Measurements from ENCODE around the gene TBC1D5. TPM values are rescaled to one million over a fixed set of nuclear protein-coding genes. Genes with fewer than 3 reads are reported as not detected.

Gene TBC1D5
- total RNA-seq, 1 donor from 2014 or later = 67.7 TPM

GRCh38 chr3:17187589-17188184 lies 554.7 kb downstream of the TBC1D5 start:
- no peak for DNase-seq (ENCODE audit: low read depth, low spot score)

DNA sequence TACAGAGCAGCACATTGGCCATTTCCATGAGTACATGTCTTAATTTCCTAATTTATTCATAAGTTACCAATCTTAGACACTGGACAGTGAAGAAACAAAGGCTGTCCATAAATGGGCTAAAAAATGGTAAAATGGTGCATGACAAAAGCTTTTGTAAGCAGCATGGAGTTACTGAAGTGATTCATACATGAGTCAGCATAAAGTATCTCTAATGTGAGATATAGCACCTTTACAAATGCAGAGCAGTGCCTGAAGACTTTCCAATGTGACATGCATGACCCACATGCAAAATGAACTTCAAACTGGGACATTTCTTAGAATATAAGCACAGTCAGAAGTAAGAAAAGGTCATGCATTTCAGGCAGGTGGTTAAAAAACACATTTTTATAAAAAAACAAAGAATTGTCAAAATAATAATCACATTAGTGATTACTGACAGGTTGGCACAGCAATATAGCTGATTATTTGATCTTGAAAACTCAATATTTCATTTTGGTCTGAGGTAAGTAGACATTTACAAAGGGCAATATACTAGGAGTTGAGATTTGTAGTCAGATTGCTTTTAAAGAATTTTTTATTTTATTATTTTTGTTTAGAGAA lies 558.4 kb downstream of the TBC1D5 start:
- DNase-seq (ENCODE audit: low read depth, low spot score) = no peak

DNA sequence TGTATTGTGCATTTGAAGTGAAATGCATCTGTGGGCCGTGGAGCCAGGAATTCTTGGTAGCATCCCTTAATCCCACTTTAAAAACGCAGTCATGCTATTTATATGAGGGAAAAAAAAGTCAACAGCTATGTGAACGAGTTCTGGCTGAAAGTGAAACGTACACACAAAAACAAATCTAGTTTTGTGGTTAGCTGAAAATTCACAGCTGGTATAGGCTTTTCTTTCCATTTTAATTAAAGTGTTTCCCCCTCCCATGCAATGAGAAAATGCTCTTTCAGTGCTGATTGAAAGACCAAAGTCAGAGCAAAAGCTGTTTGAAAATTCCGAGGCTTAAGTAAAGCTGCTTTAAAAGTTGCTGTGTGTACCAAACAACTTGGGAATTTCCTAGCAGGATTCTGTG lies 560.3 kb downstream of the TBC1D5 start:
- DNase-seq (ENCODE audit: low read depth, low spot score) = no peak

DNA sequence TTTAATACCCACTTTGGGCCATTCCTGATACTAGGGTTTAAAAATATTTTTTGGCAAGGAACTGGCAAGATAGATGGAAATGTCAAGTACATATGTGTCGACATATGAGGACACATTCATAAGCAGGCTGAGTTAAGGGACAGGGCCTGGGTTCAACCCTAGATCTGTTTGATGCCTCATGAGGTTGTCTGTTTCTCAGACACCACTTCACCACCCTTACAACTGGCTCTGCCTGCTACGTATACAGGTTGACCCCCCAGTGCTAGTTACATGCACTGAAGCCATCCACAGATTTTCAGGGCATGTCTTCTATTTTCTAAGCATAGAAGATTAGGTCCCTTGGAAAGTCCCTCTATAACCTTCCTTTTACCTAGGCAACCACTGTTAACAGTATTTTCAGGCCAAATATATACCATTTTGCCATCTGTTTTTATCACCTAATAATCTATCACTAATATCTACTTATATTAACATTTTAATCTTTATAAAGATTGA lies 561.0 kb downstream of the TBC1D5 start:
- DNase-seq (ENCODE audit: low read depth, low spot score) = no peak

DNA sequence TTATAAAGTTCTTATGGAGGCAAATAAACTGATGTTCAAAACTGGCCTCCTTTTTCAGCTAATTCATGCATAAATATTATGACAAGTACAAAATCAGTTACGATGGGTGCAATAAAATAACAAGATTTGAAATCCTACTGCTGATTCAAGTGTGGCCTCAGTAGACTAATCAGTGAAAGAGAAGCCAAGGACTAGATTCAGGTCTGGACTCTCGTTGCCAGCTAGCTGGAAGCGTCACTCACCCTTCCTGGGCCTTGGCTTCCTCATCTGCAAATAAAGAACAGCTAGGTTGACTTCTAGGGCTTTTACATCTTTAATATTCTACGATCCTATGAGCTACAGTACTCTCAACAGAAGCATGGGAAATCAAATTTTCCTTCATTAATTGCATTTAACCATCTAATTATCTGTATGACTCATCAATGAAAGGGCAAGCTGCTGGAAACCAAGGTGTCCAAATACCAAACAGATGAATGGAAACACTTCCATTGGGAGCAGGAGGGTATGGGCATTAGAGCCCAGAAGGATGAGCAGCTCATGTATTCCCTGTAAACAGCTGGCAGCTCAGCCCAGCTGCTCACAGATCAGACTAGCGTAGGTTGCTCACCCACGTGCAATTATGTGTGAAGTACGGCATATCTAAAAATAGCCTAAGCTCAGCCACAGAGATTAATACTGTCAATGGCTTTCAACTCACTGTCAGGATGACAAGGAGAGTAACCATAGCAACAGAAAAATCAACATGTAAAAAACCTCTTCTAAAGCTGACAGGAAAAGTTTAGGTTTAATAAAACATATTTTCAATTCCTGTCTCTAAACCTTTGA lies 562.8 kb downstream of the TBC1D5 start:
- no peak for DNase-seq (ENCODE audit: low read depth, low spot score)

DNA sequence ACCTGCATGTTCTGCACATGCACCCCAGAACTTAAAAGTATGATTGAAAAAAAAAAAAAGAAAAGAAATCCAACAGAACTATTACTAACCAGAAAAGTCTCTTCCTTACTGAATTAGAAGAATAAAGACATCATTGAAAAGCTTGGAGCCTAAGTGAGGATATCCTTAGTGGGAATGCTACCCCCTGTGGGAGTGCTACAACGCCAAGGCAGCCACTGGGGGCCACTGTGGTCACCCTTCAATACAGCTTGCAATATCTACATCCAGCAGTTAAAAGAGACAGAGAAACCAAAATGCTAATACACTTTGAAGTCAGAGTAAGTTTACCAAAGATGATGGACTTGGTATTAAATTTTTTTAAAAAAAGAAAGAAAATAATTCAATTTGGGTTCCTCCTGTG lies 565.7 kb downstream of the TBC1D5 start:
- no peak for DNase-seq (ENCODE audit: low read depth, low spot score)

DNA sequence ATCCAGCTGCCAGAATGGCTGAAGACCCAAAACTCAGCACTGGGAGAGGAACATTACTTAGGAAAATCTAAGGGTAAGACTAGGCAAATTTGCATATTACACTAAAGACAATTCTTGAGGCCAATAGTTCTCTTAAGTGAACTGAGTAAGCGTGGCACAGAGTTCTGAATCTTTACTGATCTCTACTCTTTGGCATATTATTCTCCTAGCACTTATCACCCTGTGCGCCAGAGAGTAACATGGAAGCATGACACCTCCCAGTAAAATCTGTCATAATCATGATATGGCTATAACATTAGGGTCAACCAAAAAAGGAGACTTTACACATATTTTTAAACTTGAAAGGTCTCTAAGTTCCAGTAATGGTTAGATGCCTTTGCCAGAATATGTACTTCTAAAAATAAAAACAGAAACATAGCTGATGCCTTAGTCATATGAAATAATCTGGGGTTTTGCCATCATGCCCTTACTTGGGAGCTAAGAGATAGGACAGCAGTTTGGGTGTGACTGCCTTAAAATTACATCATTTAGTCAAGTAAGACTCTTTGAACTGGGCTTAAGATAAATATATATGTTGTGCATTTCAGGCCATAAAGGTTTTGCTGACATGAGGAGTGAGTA lies 567.1 kb downstream of the TBC1D5 start:
- DNase-seq (ENCODE audit: low read depth, low spot score) = no peak

DNA sequence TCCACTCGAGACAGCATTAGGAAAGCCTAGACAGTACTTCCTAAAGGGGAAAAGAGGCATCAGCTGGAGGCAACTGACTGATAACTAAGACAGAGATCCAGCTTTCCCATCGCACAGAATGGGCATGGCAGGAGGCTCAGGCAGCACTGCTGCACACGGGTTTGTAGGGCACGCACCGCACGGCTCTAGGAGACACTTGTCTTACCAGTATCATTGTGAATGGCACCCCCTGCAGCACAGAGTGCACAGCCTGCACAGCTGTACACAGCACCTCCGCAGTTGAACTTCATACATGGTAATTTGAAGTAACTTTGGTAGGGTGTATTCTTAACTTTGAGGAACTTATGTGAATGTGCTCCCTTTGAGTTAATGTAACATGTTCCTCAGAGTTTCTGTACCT lies 576.1 kb downstream of the TBC1D5 start:
- DNase-seq (ENCODE audit: low read depth, low spot score) = no peak

- no peak for DNase-seq (ENCODE audit: low read depth, low spot score)
Observed at GRCh38 chr3:17162116-17162515, 580.3 kb downstream of the TBC1D5 start.

- no peak for DNase-seq (ENCODE audit: low read depth, low spot score)
Observed at GRCh38 chr3:17160597-17160996, 581.8 kb downstream of the TBC1D5 start.

- no peak for DNase-seq (ENCODE audit: low read depth, low spot score)
Observed at GRCh38 chr3:17158941-17159682, 583.3 kb downstream of the TBC1D5 start.

- DNase-seq (ENCODE audit: low read depth, low spot score) = no peak
Observed at GRCh38 chr3:17157713-17158112, 584.7 kb downstream of the TBC1D5 start.

DNA sequence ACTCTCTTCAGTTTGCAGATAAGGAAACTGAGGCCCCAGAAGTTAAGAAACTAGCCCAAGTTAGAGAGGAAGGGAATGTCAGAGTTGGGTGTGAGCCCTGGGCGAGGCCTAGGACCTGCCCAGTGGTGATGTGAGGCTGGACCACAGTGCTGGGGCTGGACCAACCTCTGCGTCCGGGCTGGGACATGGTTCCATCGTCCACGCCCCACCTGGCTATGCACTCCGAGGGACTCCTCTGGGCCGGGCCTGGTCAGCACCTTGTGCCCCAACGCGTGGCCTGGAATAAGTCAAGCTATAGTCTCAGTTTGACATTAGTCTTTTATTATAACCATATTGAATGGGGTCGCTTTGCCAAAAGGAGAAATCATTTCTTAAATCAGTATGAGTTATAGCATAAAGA lies 585.6 kb downstream of the TBC1D5 start:
- no peak for DNase-seq (ENCODE audit: low read depth, low spot score)

DNA sequence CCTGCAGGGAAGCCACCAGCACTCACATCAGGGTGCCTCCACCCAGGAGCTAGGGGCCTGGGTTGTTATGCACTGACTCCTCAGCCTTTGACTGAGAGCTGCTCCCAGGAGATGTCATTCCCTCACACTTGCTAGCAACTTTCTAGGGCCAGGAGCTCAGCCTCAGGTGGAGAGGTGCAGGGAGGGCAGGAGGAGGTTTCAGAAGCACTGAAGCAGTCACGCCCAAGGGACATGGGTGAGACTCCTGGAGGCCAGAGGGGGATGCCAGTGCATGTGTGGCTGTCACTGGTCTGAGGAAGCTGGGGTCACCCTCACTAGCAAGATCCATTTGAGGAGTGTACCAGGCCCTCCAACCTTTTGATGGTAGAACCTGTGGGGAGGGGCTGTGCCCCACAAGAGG lies 586.5 kb downstream of the TBC1D5 start:
- no peak for DNase-seq (ENCODE audit: low read depth, low spot score)

GRCh38 chr3:17154941-17155340 lies 587.5 kb downstream of the TBC1D5 start:
- DNase-seq (ENCODE audit: low read depth, low spot score) = no peak

- no peak for DNase-seq (ENCODE audit: low read depth, low spot score)
Observed at GRCh38 chr3:17154221-17154620, 588.2 kb downstream of the TBC1D5 start.

DNA sequence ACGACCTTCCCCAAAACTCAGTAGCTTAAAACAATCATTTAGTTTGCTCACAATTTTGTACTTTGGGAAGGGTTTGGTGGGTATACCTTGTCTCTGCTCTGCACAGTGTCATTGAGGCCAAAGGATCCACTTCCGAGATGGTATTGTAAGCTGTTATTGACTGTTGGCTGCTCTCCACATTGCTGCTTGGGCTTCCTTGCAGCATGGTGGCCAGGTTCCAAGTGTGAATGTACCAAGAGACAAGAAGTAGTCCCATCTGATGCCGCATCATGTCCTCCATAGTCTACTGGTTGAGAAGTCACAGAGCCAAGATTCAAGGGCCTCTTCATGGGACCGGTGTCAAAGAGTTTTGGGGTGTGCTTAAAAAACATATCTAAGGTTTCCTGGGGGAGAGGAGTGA lies 589.2 kb downstream of the TBC1D5 start:
- no peak for DNase-seq (ENCODE audit: low read depth, low spot score)

DNA sequence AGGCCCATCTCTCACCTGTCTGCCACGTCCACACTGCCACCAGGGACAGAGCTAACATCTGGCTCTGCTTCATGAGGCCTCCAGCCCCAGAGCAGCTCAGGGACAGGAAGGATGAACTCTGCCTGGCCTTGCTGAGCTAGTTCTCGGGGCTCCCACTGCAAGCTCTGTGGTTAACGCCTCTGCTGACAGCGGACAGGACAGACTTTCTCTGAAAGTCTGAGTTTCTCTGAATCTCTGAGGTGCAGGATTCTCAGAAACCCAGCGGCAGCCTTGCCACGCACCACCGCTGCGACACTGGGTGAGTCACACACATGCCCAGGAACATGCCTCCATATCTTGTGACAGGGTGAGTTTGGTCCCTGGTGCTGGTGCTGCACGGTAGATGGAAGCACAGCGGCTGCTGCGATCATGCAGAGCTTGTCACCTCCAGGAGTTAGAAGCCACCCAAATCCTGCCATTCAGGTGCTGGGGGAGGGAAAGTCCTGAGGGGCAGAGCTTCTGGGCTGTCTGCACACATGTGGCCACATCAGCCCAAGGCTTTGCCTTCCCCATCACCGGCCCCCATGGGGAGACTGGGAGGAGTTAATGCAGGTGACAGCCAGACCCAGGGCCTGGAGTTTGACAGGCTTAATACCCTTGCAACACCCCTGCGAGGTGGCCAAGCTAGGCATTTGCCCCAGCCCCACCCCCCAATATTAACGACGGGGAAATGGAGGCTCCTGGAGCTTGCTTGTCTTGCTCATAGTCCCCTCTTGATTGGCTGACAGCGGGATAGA lies 590.6 kb downstream of the TBC1D5 start:
- DNase-seq (ENCODE audit: low read depth, low spot score) = no peak

DNA sequence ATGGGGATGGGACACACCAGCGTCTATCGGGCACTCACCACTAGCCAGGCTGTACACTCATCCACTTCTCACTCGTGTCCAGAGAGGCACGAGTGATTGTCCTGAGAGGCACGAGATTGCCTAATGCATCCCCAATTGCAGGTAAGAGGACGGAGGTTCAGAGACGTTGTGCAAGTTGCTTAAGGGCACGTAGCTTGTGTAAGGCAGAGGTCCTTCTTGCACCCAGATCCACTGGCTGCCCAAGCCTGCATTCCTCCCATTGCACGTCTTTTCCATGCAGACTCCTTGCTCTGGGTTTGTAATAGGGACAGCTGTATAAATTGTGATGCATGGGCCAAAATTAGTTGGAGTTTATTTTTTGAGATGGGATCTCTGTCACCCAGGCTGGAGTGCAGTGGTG lies 593.4 kb downstream of the TBC1D5 start:
- no peak for DNase-seq (ENCODE audit: low read depth, low spot score)

- DNase-seq (ENCODE audit: low read depth, low spot score) = no peak
Observed at GRCh38 chr3:17144665-17144993, 597.8 kb downstream of the TBC1D5 start.

Data from pulmonary artery endothelial cell (primary cell).